H1 (cell line): ENCODE measurements around the gene SESN2. TPM values are rescaled to one million over a fixed set of nuclear protein-coding genes. Genes with fewer than 3 reads are reported as not detected.

Source experiments
- CTCF ChIA-PET: fragments of 300-600 bp; sonication (Branson Sonifier 250); formaldehyde crosslinking; loops from one replicate; lab custom pipeline; 2021; ENCODE audit not compliant: partially characterized antibody; lab: Charles Lee
- POLR2A ChIA-PET: fragments of 300-600 bp; sonication (Branson Sonifier 250); formaldehyde crosslinking; loops from one replicate; lab custom pipeline; 2021; ENCODE audit warnings: inconsistent platforms; ENCODE audit not compliant: partially characterized antibody; lab: Charles Lee
- DNase-seq, 2 experiments: peaks; one replicate each; pipeline versions ENCODE4 v3.0.0 to v3.0.0-alpha.2; 2010 to 2022; ENCODE audit warnings: low spot score in 2 of 2, low read depth in 1 of 2, mixed read lengths in 1 of 2
- FAIRE-seq: peaks from 2 replicates; lab custom pipeline; 2011; peaks lifted over from hg19 to GRCh38; lab: Jason Lieb, UNC
- H2AFZ ChIP-seq: 2 replicates; pipeline ENCODE4 v1.8.1; 2012; ENCODE audit warnings: low read length, inconsistent platforms
- H2AK5ac ChIP-seq: 2 replicates; pipeline ENCODE4 v1.6.1; 2013; ENCODE audit warnings: low read depth, low read length
- H2BK120ac ChIP-seq: replicated peaks from 2 replicates; pipeline ENCODE3; 2013; ENCODE audit warnings: low read depth, low read length, inconsistent platforms
- H2BK12ac ChIP-seq: 2 replicates; pipeline ENCODE4 v1.6.1; 2013; ENCODE audit warnings: low read depth, low read length
- H2BK15ac ChIP-seq: 2 replicates; pipeline ENCODE4 v1.6.1; 2013; ENCODE audit warnings: low read length
- H2BK20ac ChIP-seq: 2 replicates; pipeline ENCODE4 v1.6.1; 2013; ENCODE audit warnings: low read length
- H2BK5ac ChIP-seq: 2 replicates; pipeline ENCODE4 v1.6.1; 2013; ENCODE audit warnings: low read depth, low read length
- H3K14ac ChIP-seq: 2 replicates; pipeline ENCODE4 v1.6.1; 2013; ENCODE audit warnings: inconsistent platforms; ENCODE audit not compliant: insufficient read length
- H3K18ac ChIP-seq: 2 replicates; pipeline ENCODE4 v1.6.1; 2013; ENCODE audit warnings: low read length; ENCODE audit errors: extremely low read depth
- H3K23ac ChIP-seq: 2 replicates; pipeline ENCODE4 v1.6.1; 2013; ENCODE audit warnings: inconsistent platforms; ENCODE audit not compliant: insufficient read length
- H3K23me2 ChIP-seq: 2 replicates; pipeline ENCODE4 v1.6.1; 2013; ENCODE audit warnings: low read depth, low read length
- H3K27ac ChIP-seq: 2 replicates; pipeline ENCODE4 v1.6.1; 2011; ENCODE audit warnings: low read depth, low read length, inconsistent platforms
- H3K27me3 ChIP-seq, 4 experiments: replicated peaks in 1 of 4; 1 replicate in 1 of 4; 2 replicates in 3 of 4; pipeline versions ENCODE4 v1.6.1 to v1.8.1; 2011 to 2013; ENCODE audit warnings: low read length in 3 of 4, mild to moderate bottlenecking in 3 of 4, inconsistent platforms in 2 of 4, mixed read lengths in 2 of 4, moderate library complexity in 1 of 4; ENCODE audit not compliant: control insufficient read depth in 3 of 4, insufficient read depth in 3 of 4; ENCODE audit errors: extremely low read depth in 1 of 4
- H3K36me3 ChIP-seq, 4 experiments: 2 replicates each; pipeline versions ENCODE4 v1.6.1 to v1.8.1; 2011 to 2013; ENCODE audit warnings: mild to moderate bottlenecking in 4 of 4, low read length in 3 of 4, moderate library complexity in 2 of 4, control low read depth in 1 of 4, inconsistent platforms in 1 of 4; ENCODE audit not compliant: insufficient read depth in 4 of 4, control insufficient read depth in 2 of 4
- H3K4ac ChIP-seq: replicated peaks from 2 replicates; pipeline ENCODE3; 2013; ENCODE audit warnings: low read length, low read depth, mixed read lengths, inconsistent platforms; ENCODE audit not compliant: insufficient read length
- H3K4me1 ChIP-seq, 4 experiments: replicated peaks in 1 of 4; 1 replicate in 1 of 4; 2 replicates in 3 of 4; pipeline versions ENCODE4 v1.6.1 to v1.8.1; 2011 to 2013; ENCODE audit warnings: low read length in 3 of 4, inconsistent platforms in 2 of 4, mixed read lengths in 1 of 4; ENCODE audit not compliant: insufficient read depth in 4 of 4, control insufficient read depth in 3 of 4
- H3K4me2 ChIP-seq, 2 experiments: 2 replicates each; pipeline versions ENCODE4 v1.6.1 to v1.8.1; 2011 to 2013; ENCODE audit warnings: low read depth in 2 of 2, low read length in 2 of 2, control low read depth in 1 of 2, inconsistent platforms in 1 of 2, mild to moderate bottlenecking in 1 of 2; ENCODE audit not compliant: insufficient read depth in 1 of 2
- H3K4me3 ChIP-seq, 4 experiments: fragments of 200-600, 300-600 bp in 1 of 4; sonication (generic), shearing (Covaris generic), sonication (Bioruptor Twin) in 1 of 4; 2 replicates each; pipeline versions ENCODE4 v1.5.1 to v1.8.1; 2011 to 2016; ENCODE audit warnings: low read length in 4 of 4, low read depth in 3 of 4, control low read depth in 2 of 4, inconsistent platforms in 2 of 4, mild to moderate bottlenecking in 2 of 4, mixed read lengths in 1 of 4, moderate library complexity in 1 of 4; ENCODE audit not compliant: insufficient read depth in 2 of 4; ENCODE audit errors: extremely low read depth in 1 of 4
- H3K56ac ChIP-seq: replicated peaks from 2 replicates; pipeline ENCODE3; 2013; ENCODE audit warnings: low read depth, mild to moderate bottlenecking, mixed read lengths, low read length, inconsistent platforms; ENCODE audit not compliant: insufficient read length
- H3K79me1 ChIP-seq: 2 replicates; pipeline ENCODE4 v1.6.1; 2013; ENCODE audit warnings: low read depth, low read length, control low read depth
- H3K79me2 ChIP-seq, 2 experiments: 2 replicates each; pipeline versions ENCODE4 v1.6.1 to v1.8.1; 2012 to 2013; ENCODE audit warnings: low read length in 2 of 2, mild to moderate bottlenecking in 2 of 2, inconsistent platforms in 1 of 2; ENCODE audit not compliant: insufficient read depth in 2 of 2, control insufficient read depth in 1 of 2
- H3K9ac ChIP-seq, 4 experiments: replicated peaks in 1 of 4; 1 replicate in 1 of 4; 2 replicates in 3 of 4; pipeline versions ENCODE4 v1.6.1 to v1.8.1; 2011 to 2013; ENCODE audit warnings: low read depth in 3 of 4, low read length in 3 of 4, control low read depth in 2 of 4, mild to moderate bottlenecking in 2 of 4, moderate library complexity in 2 of 4, inconsistent platforms in 1 of 4; ENCODE audit errors: extremely low read depth in 1 of 4
- H3K9me3 ChIP-seq, 2 experiments: 2 replicates each; pipeline versions ENCODE4 v1.6.1 to v1.8.1; 2012 to 2013; ENCODE audit warnings: mild to moderate bottlenecking in 2 of 2, moderate library complexity in 2 of 2, control low read depth in 1 of 2, inconsistent platforms in 1 of 2, low read depth in 1 of 2, low read length in 1 of 2, mixed read lengths in 1 of 2; ENCODE audit not compliant: insufficient read depth in 2 of 2
- H4K20me1 ChIP-seq, 2 experiments: replicated peaks in 1 of 2; 2 replicates each; pipeline versions ENCODE3 to v1.8.1; 2011 to 2013; ENCODE audit warnings: inconsistent platforms in 2 of 2, low read length in 2 of 2, mild to moderate bottlenecking in 1 of 2; ENCODE audit not compliant: insufficient read depth in 2 of 2, control insufficient read depth in 1 of 2
- H4K5ac ChIP-seq: 2 replicates; pipeline ENCODE4 v1.6.1; 2013; ENCODE audit warnings: low read length, low read depth, mixed read lengths, inconsistent platforms; ENCODE audit not compliant: insufficient read length
- H4K8ac ChIP-seq: 2 replicates; pipeline ENCODE4 v1.8.0; 2013; ENCODE audit warnings: mild to moderate bottlenecking, moderate library complexity, low read length, inconsistent platforms; ENCODE audit not compliant: insufficient read depth; ENCODE audit errors: extremely low read depth
- H4K91ac ChIP-seq: replicated peaks from 2 replicates; pipeline ENCODE3; 2013; ENCODE audit warnings: low read length, mixed read lengths, inconsistent platforms; ENCODE audit not compliant: insufficient read length
- ASH2L ChIP-seq: fragments of 200-600, 300-600 bp; sonication (generic); IDR thresholded peaks from one replicate; pipeline ENCODE4 v1.7.1; 2017; ENCODE audit warnings: low read length
- ATF2 ChIP-seq: IDR thresholded peaks from 2 replicates; pipeline ENCODE4 v1.6.1; 2012; ENCODE audit warnings: low read length, inconsistent platforms
- BRCA1 ChIP-seq: IDR thresholded peaks from 2 replicates; pipeline ENCODE4 v1.6.1; 2012; ENCODE audit warnings: low read depth, low read length, improper control_type of control experiment
- CBX5 ChIP-seq: fragments of 300-800, 300-1000 bp; sonication (generic); IDR thresholded peaks from 2 replicates; pipeline ENCODE4 v1.7.1; 2016; ENCODE audit warnings: antibody characterized with exemption, low read length, low read depth
- CHD1 ChIP-seq: IDR thresholded peaks from 2 replicates; pipeline ENCODE4 v1.6.1; 2012; ENCODE audit warnings: low read depth, low read length, improper control_type of control experiment
- CTBP2 ChIP-seq: IDR thresholded peaks from 2 replicates; pipeline ENCODE4 v1.7.0; 2011; ENCODE audit warnings: borderline replicate concordance, mild to moderate bottlenecking, moderate library complexity, mixed read lengths, low read length; ENCODE audit not compliant: insufficient read depth, insufficient read length
- GTF2F1 ChIP-seq: IDR thresholded peaks from 2 replicates; pipeline ENCODE4 v1.6.1; 2012; ENCODE audit warnings: low read depth, low read length, improper control_type of control experiment, borderline replicate concordance
- RBBP5 ChIP-seq: IDR thresholded peaks from 2 replicates; pipeline ENCODE4 v1.7.1; 2012; ENCODE audit warnings: low read depth, mild to moderate bottlenecking, inconsistent platforms, low read length, moderate library complexity, borderline replicate concordance
- SRF ChIP-seq: IDR thresholded peaks from 2 replicates; pipeline ENCODE4 v1.6.1; 2011; ENCODE audit warnings: mild to moderate bottlenecking, low read depth, low read length, moderate library complexity
- WGBS, 2 experiments: shearing (Covaris generic) in 1 of 2; methylation state at CpG; one replicate each; pipeline versions ENCODE4 v1.1.6 to v1.1.7; 2013 to 2015; ENCODE audit warnings: low lambda C conversion rate in 2 of 2, mixed read lengths in 2 of 2, inconsistent platforms in 1 of 2, low coverage in 1 of 2, missing lambda C conversion rate in 1 of 2; ENCODE audit not compliant: insufficient replicate concordance in 2 of 2, insufficient coverage in 1 of 2, insufficient read length in 1 of 2; ENCODE audit errors: extremely low coverage in 1 of 2, missing lambda C conversion rate in 1 of 2; 5-methylcytosine and 5-hydroxymethylcytosine counted together
- polyA plus RNA-seq, 7 experiments: library from polyadenylated mRNA; depleted of rRNA in 3 of 7; stranded (reverse) in 5 of 7; unstranded in 2 of 7; fragments of >200 nt in 5 of 7; fragments of 200-250 nt in 2 of 7; gene quantifications; 1 replicate in 5 of 7; 2 replicates in 1 of 7; 4 replicates in 1 of 7; pipeline versions ENCODE4 v1.2.1 to v1.2.3, GENCODE V29; 2011 to 2013; ENCODE audit warnings: missing spikeins in 2 of 7, mixed read lengths in 2 of 7
- total RNA-seq: library from RNA; stranded (reverse); fragmentation: NEBNext Ultra II Directional; extraction: Animal tissue kit (Norgen Biotek cat#: 25700); gene quantifications from 2 replicates; pipeline ENCODE4 v1.2.1, GENCODE V29; 2021

SESN2 gene
- total and polyA plus RNA-seq, 2 of the 8 experiments (the other 6 are each of a cell fraction or from before 2014, with no cell fraction given): 25.1 to 33.0 TPM

- no peak overlapping the region for H3K9ac ChIP-seq
- no peak overlapping the region for H3K23ac ChIP-seq
- H3K23me2 ChIP-seq: no peaks in the 10 kb centered on the region
- H3K79me1 ChIP-seq: peaks cover 25% of the 10 kb centered on the region
- peaks cover 14 to 24% of the 10 kb centered on the region in 2 experiments for H4K20me1 ChIP-seq
- H2BK120ac ChIP-seq: no peak overlapping the region
- H2AFZ ChIP-seq: no peak overlapping the region
- H4K8ac ChIP-seq: no peak overlapping the region
- no peak overlapping the region for H4K91ac ChIP-seq
- H3K4me1 ChIP-seq: peaks cover 5 to 20% (median 16%) of the 10 kb centered on the region in 4 experiments; a peak in 5 of 7 replicates
- no peaks in the 10 kb centered on the region for H3K9me3 ChIP-seq
- peaks cover 0 to 18% (median 2%) of the 10 kb centered on the region in 4 experiments; a peak in 6 of 8 replicates for H3K36me3 ChIP-seq
- H3K4me2 ChIP-seq: peak overlapping the region in 1 of 2 experiments; percentile 21; a peak in 2 of 4 replicates
- WGBS, 2 experiments: 69% methylated on average over 5 of the region's 5 CpGs; no CpG with 5 or more reads in 1 of the 2 experiments
- no peaks in the 10 kb centered on the region for H3K27me3 ChIP-seq
- no peak overlapping the region for H2BK5ac ChIP-seq
- no peak overlapping the region for H2BK12ac ChIP-seq
- H3K79me2 ChIP-seq: peaks cover 28 to 92% of the 10 kb centered on the region in 2 experiments
- no peak overlapping the region for H4K5ac ChIP-seq
- no peak overlapping the region for H2BK15ac ChIP-seq
- H3K27ac ChIP-seq: no peak overlapping the region
- no peak overlapping the region for H3K14ac ChIP-seq
- no peak overlapping the region for H2AK5ac ChIP-seq
- H3K56ac ChIP-seq: no peak overlapping the region
- DNase-seq: no peak
- no peak overlapping the region for H2BK20ac ChIP-seq
- FAIRE-seq: no peak
- H3K4me3 ChIP-seq: 0 out of 8 replicates have a peak overlapping the region, but pooled peaks of 1 of the 4 experiments have one; percentile 2
- H3K18ac ChIP-seq: no peak overlapping the region
- ChIA-PET CTCF (interaction anchor here (1.1 to 6.7 kb wide), 3 partner anchors 8 to 62 kb away, joined by 3 to 61 read pairs (median 4); partner anchors contain the start of gene MED18), POLR2A (interaction anchor here (0.8 to 19.5 kb wide), 8 partner anchors 7 to 241 kb away, joined by 3 to 324 read pairs (median 5); partner anchors contain the start of gene SESN2)
- TF ChIP-seq BRCA1 (no peak), SRF (no peak), CHD1 (no peak), ASH2L (no peak), CBX5 (no peak), ATF2 (no peak), CTBP2 (no peak), RBBP5 (no peak), GTF2F1 (no peak)
- H3K4ac ChIP-seq: no peak overlapping the region
Measured at GRCh38 chr1:28266920-28267322, 7.6 kb downstream of the SESN2 start.
